Naive thymus-derived CD4-positive, alpha-beta T cell (primary cell): Measurements from ENCODE around the gene SLC1A4. TPM values are rescaled to one million over a fixed set of nuclear protein-coding genes. Genes with fewer than 3 reads are reported as not detected.
A peak's percentile ranks its signal among the peaks of the same experiment; 100 is the strongest.
"Not testable (repeated sequence)": the region's sequence is repeated elsewhere in the genome, so short reads cannot be mapped to it uniquely, and the experiment has no call there.

Experiments
- ATAC-seq: fragments of 150-1000 bp; cut with Tn5 transposase; 2 replicates; pipeline ENCODE4 v1.10.0; 2021; ENCODE audit warnings: mild to moderate bottlenecking, moderate library complexity
- CTCF ChIA-PET: fragments of 350-600 bp; sonication (Branson Sonifier 250); formaldehyde crosslinking; loops from one replicate; lab custom pipeline; 2021; ENCODE audit warnings: antibody characterized with exemption; lab: Charles Lee
- POLR2A ChIA-PET: fragments of 350-600 bp; sonication (Branson Sonifier 250); formaldehyde crosslinking; loops from one replicate; lab custom pipeline; 2021; ENCODE audit warnings: antibody characterized with exemption, inconsistent platforms; lab: Charles Lee
- DNase-seq, 9 donors: peaks; one replicate each; pipeline versions ENCODE4 v3.0.0 to v3.0.0-alpha.2; 2020 to 2022; ENCODE audit warnings: mixed read lengths in 1 of 9
- H3K27ac ChIP-seq: one replicate; pipeline ENCODE4 v1.7.0; 2013; ENCODE audit warnings: mild to moderate bottlenecking, low read depth, low read length, moderate library complexity
- H3K27me3 ChIP-seq, 2 donors: one replicate each; pipeline ENCODE4 v1.7.0; 2013; ENCODE audit warnings: low read length in 2 of 2, mild to moderate bottlenecking in 2 of 2, moderate library complexity in 2 of 2; ENCODE audit not compliant: control insufficient read depth in 2 of 2, insufficient read depth in 2 of 2
- H3K36me3 ChIP-seq, 3 experiments: 1 replicate in 2 of 3; 2 replicates in 1 of 3; pipeline ENCODE4 v1.7.0; 2013; ENCODE audit warnings: low read length in 3 of 3, mild to moderate bottlenecking in 3 of 3, moderate library complexity in 1 of 3; ENCODE audit not compliant: insufficient read depth in 3 of 3, control insufficient read depth in 2 of 3
- H3K4me1 ChIP-seq, 2 donors: one replicate each; pipeline ENCODE4 v1.7.0; 2013; ENCODE audit warnings: low read length in 2 of 2, mild to moderate bottlenecking in 2 of 2, moderate library complexity in 1 of 2; ENCODE audit not compliant: control insufficient read depth in 2 of 2, insufficient read depth in 2 of 2
- H3K4me3 ChIP-seq: 2 replicates; pipeline ENCODE4 v1.7.0; 2013; ENCODE audit warnings: mild to moderate bottlenecking, low read length
- H3K9me3 ChIP-seq, 3 experiments: 1 replicate in 2 of 3; 2 replicates in 1 of 3; pipeline ENCODE4 v1.7.0; 2013; ENCODE audit warnings: low read length in 3 of 3; ENCODE audit not compliant: control insufficient read depth in 2 of 3
- H3K27ac Mint-ChIP-seq, 9 donors: one replicate each; pipeline ENCODE4 v1.8.0; 2020 to 2022; ENCODE audit warnings: mixed read lengths in 9 of 9, mild to moderate bottlenecking in 8 of 9, moderate library complexity in 5 of 9, inconsistent platforms in 2 of 9
- H3K27me3 Mint-ChIP-seq, 5 donors: one replicate each; pipeline ENCODE4 v1.8.0; 2021 to 2022; ENCODE audit warnings: mixed read lengths in 5 of 5, mild to moderate bottlenecking in 1 of 5
- H3K36me3 Mint-ChIP-seq, 5 donors: one replicate each; pipeline ENCODE4 v1.8.0; 2020 to 2022; ENCODE audit warnings: mixed read lengths in 5 of 5, mild to moderate bottlenecking in 3 of 5, inconsistent platforms in 1 of 5
- H3K4me1 Mint-ChIP-seq, 7 donors: one replicate each; pipeline ENCODE4 v1.8.0; 2020 to 2022; ENCODE audit warnings: mixed read lengths in 7 of 7, mild to moderate bottlenecking in 3 of 7, inconsistent platforms in 1 of 7
- H3K4me3 Mint-ChIP-seq, 10 donors: one replicate each; pipeline ENCODE4 v1.8.0; 2020 to 2022; ENCODE audit warnings: mild to moderate bottlenecking in 10 of 10, mixed read lengths in 10 of 10, moderate library complexity in 6 of 10, inconsistent platforms in 2 of 10
- H3K9me3 Mint-ChIP-seq, 11 donors: one replicate each; pipeline ENCODE4 v1.8.0; 2020 to 2022; ENCODE audit warnings: mixed read lengths in 11 of 11, mild to moderate bottlenecking in 4 of 11, inconsistent platforms in 1 of 11, moderate library complexity in 1 of 11
- intact Hi-C, 2 donors: fragments of 100-400 bp; cut with micrococcal nuclease; formaldehyde crosslinking; loops; one replicate each; pipeline ENCODE4 v1.15.1; 2023
- polyA plus RNA-seq, 2 donors: library from polyadenylated mRNA; unstranded; fragments of 300-500 nt; fragmentation: Illumina TruSeq; gene quantifications; one replicate each; pipeline ENCODE4 v1.2.3, GENCODE V29; 2021
- total RNA-seq, 6 experiments: library from RNA in 5 of 6; stranded (reverse) in 5 of 6; gene quantifications; 1 replicate in 5 of 6; 2 replicates in 1 of 6; pipeline ENCODE4 v1.2.3 and lab custom pipeline; 2021 to 2026

Gene SLC1A4
- total and polyA plus RNA-seq, 7 experiments from 2014 or later = 0.33 to 34.5 (median 1.8) TPM; not detected in 1

GRCh38 chr2:64995041-64995440 is 5.8 kb downstream of the SLC1A4 start:
- peaks cover 0 to 32% (median 3%) of the 10 kb centered on the region in 5 donors for H3K36me3 Mint-ChIP-seq
- Histone ChIP-seq H3K27ac (no peak overlapping the region), H3K4me1 (no peaks in the 10 kb centered on the region), H3K27me3 (no peaks in the 10 kb centered on the region), H3K9me3 (no peaks in the 10 kb centered on the region), H3K4me3 (no peak overlapping the region), H3K36me3 (no peaks in the 10 kb centered on the region)
- intact Hi-C loops = no loop called here
- no peak overlapping the region for H3K4me3 Mint-ChIP-seq
- H3K4me1 Mint-ChIP-seq = peaks cover 6 to 58% (median 12%) of the 10 kb centered on the region in 7 donors
- H3K27me3 Mint-ChIP-seq = peaks cover 0 to 9% (median 4%) of the 10 kb centered on the region in 5 donors
- POLR2A ChIA-PET = no interaction called here
- H3K9me3 Mint-ChIP-seq = no peaks in the 10 kb centered on the region
- ATAC-seq = no peak
- DNase-seq = no peak
- H3K27ac Mint-ChIP-seq = no peak overlapping the region
- CTCF ChIA-PET = no interaction called here

GRCh38 chr2:64996871-64997307 is 7.7 kb downstream of the SLC1A4 start:
- Mint-ChIP-seq H3K36me3 (peaks cover 0 to 27% (median 3%) of the 10 kb centered on the region in 5 donors), H3K4me1 (peaks cover 0 to 42% (median 2%) of the 10 kb centered on the region in 7 donors), H3K27ac (peak overlapping the region in 1 of 9 donors; percentile 38), H3K9me3 (no peaks in the 10 kb centered on the region), H3K27me3 (no peaks in the 10 kb centered on the region), H3K4me3 (no peak overlapping the region)
- ChIA-PET POLR2A (no interaction called here), CTCF (interaction anchor here (0.5 to 1.6 kb wide), 2 partner anchors 17 to 96 kb away, joined by 3 read pairs; no protein-coding TSS in a partner anchor)
- ATAC-seq = no peak
- DNase-seq = no peak
- Histone ChIP-seq H3K4me1 (no peaks in the 10 kb centered on the region), H3K27me3 (no peaks in the 10 kb centered on the region), H3K9me3 (no peaks in the 10 kb centered on the region), H3K36me3 (no peaks in the 10 kb centered on the region), H3K27ac (no peak overlapping the region), H3K4me3 (no peak overlapping the region)
- intact Hi-C loops = no loop called here

GRCh38 chr2:64998658-64999061 is 9.5 kb downstream of the SLC1A4 start:
- Mint-ChIP-seq H3K9me3 (no peaks in the 10 kb centered on the region), H3K27ac (no peak overlapping the region), H3K4me1 (peaks cover 0 to 26% (median 0%) of the 10 kb centered on the region in 7 donors), H3K27me3 (no peaks in the 10 kb centered on the region), H3K36me3 (peaks cover 0 to 18% (median 2%) of the 10 kb centered on the region in 5 donors), H3K4me3 (no peak overlapping the region)
- no peak for DNase-seq
- ChIA-PET CTCF (interaction anchor here (0.9 kb wide), 1 partner anchor 44 kb away, joined by 3 read pairs; no protein-coding TSS in a partner anchor), POLR2A (no interaction called here)
- no peaks in the 10 kb centered on the region for H3K27me3 ChIP-seq
- no peak overlapping the region for H3K27ac ChIP-seq
- H3K9me3 ChIP-seq = no peaks in the 10 kb centered on the region
- ATAC-seq = no peak
- intact Hi-C loops = no loop called here
- H3K36me3 ChIP-seq = no peaks in the 10 kb centered on the region
- H3K4me1 ChIP-seq = no peaks in the 10 kb centered on the region
- no peak overlapping the region for H3K4me3 ChIP-seq

- no peak overlapping the region for H3K27ac Mint-ChIP-seq
- DNase-seq = no peak
- no peaks in the 10 kb centered on the region for H3K9me3 Mint-ChIP-seq
- ChIA-PET CTCF (interaction anchor here (0.9 kb wide), 1 partner anchor 32 kb away, joined by 4 read pairs; no protein-coding TSS in a partner anchor), POLR2A (no interaction called here)
- no peak overlapping the region for H3K4me3 Mint-ChIP-seq
- peaks cover 0 to 22% (median 0%) of the 10 kb centered on the region in 7 donors for H3K4me1 Mint-ChIP-seq
- no peaks in the 10 kb centered on the region for H3K4me1 ChIP-seq
- no peaks in the 10 kb centered on the region for H3K27me3 Mint-ChIP-seq
- ATAC-seq = no peak
- H3K9me3 ChIP-seq = no peaks in the 10 kb centered on the region
- no peak overlapping the region for H3K27ac ChIP-seq
- no peaks in the 10 kb centered on the region for H3K27me3 ChIP-seq
- H3K36me3 Mint-ChIP-seq = peaks cover 0 to 10% (median 0%) of the 10 kb centered on the region in 5 donors
- intact Hi-C loops = no loop called here
- H3K36me3 ChIP-seq = no peaks in the 10 kb centered on the region
- H3K4me3 ChIP-seq = no peak overlapping the region
These were observed 10.6 kb downstream of the SLC1A4 start for GRCh38 chr2:64999754-65000153.

- CTCF ChIA-PET = no interaction called here
These were observed 11.4 kb downstream of the SLC1A4 start for GRCh38 chr2:65000644-65001043.

GRCh38 chr2:65003037-65003436 is 13.8 kb downstream of the SLC1A4 start:
- ChIA-PET POLR2A (no interaction called here), CTCF (no interaction called here)
- intact Hi-C loops = no loop called here
- Mint-ChIP-seq H3K27me3 (no peaks in the 10 kb centered on the region), H3K9me3 (no peaks in the 10 kb centered on the region), H3K4me1 (peaks cover 0 to 5% (median 0%) of the 10 kb centered on the region in 7 donors), H3K36me3 (peaks cover 0 to 22% (median 0%) of the 10 kb centered on the region in 5 donors), H3K27ac (no peak overlapping the region), H3K4me3 (no peak overlapping the region)
- Histone ChIP-seq H3K4me1 (no peaks in the 10 kb centered on the region), H3K27me3 (no peaks in the 10 kb centered on the region), H3K36me3 (no peaks in the 10 kb centered on the region), H3K4me3 (no peak overlapping the region), H3K9me3 (no peaks in the 10 kb centered on the region), H3K27ac (no peak overlapping the region)
- DNase-seq (no peak), ATAC-seq (no peak)

More at GRCh38 chr2:65000644-65001043, 11.4 kb downstream of the SLC1A4 start:
- POLR2A ChIA-PET = no interaction called here
- intact Hi-C loops = no loop called here
- Mint-ChIP-seq H3K27me3 (no peaks in the 10 kb centered on the region), H3K36me3 (peaks cover 0 to 13% (median 0%) of the 10 kb centered on the region in 5 donors), H3K27ac (no peak overlapping the region), H3K4me1 (peaks cover 0 to 14% (median 0%) of the 10 kb centered on the region in 7 donors), H3K4me3 (no peak overlapping the region), H3K9me3 (no peaks in the 10 kb centered on the region)
- Histone ChIP-seq H3K36me3 (no peaks in the 10 kb centered on the region), H3K27me3 (no peaks in the 10 kb centered on the region), H3K27ac (no peak overlapping the region), H3K4me3 (no peak overlapping the region), H3K9me3 (no peaks in the 10 kb centered on the region), H3K4me1 (no peaks in the 10 kb centered on the region)
- ATAC-seq = no peak
- DNase-seq = no peak

GRCh38 chr2:65004232-65004631 is 15.0 kb downstream of the SLC1A4 start:
- DNase-seq, H3K27me3 Mint-ChIP-seq, H3K4me3 Mint-ChIP-seq, H3K9me3 ChIP-seq, H3K4me1 Mint-ChIP-seq, H3K27ac Mint-ChIP-seq, H3K9me3 Mint-ChIP-seq, intact Hi-C loops, H3K36me3 ChIP-seq, H3K27me3 ChIP-seq, H3K4me3 ChIP-seq, POLR2A ChIA-PET, H3K27ac ChIP-seq, H3K4me1 ChIP-seq, ATAC-seq, CTCF ChIA-PET: not testable (repeated sequence)
- peaks cover 0 to 24% (median 0%) of the 10 kb centered on the region in 5 donors for H3K36me3 Mint-ChIP-seq
